Measurements from ENCODE around the gene ITPK1. TPM values are rescaled to one million over a fixed set of nuclear protein-coding genes. Genes with fewer than 3 reads are reported as not detected.

Gene ITPK1
- total and polyA plus RNA-seq, 2 donors (not counting 3 experiments of a cell fraction or from before 2014, with no cell fraction given) = 39.6 to 51.8 TPM

GRCh38 chr14:92958373-92959188 is 157.1 kb downstream of the ITPK1 start:
- DNase-seq (ENCODE audit: low read depth, low spot score) = no peak
- H3K4me2 ChIP-seq (ENCODE audit: insufficient read depth, low read length) = no peak overlapping the region
- H3K9me3 ChIP-seq (replicated peaks; ENCODE audit: control insufficient read depth, insufficient read depth, low read length) = no peaks in the 10 kb centered on the region
- H2AFZ ChIP-seq (ENCODE audit: low read depth, low read length) = no peak overlapping the region
- no peaks in the 10 kb centered on the region for H4K20me1 ChIP-seq (replicated peaks; ENCODE audit: control insufficient read depth, extremely low read depth, insufficient read depth, low read length)
- dilution Hi-C loops (cut with MboI; ENCODE audit: extremely low pct_ligation_motif_present, low sequenced_read_pairs) = loop anchor here (25.0 kb wide), 1 partner anchor 179 kb away; no protein-coding TSS in a partner anchor
- H3K27me3 ChIP-seq (ENCODE audit: control insufficient read depth in 2 of 2, insufficient read depth in 2 of 2, low read length in 2 of 2) = no peaks in the 10 kb centered on the region
- intact Hi-C loops (cut with micrococcal nuclease) = no loop called here
- H3K27ac ChIP-seq (ENCODE audit: insufficient read depth, low read depth, low read length) = no peak overlapping the region
- FAIRE-seq = no peak
- H3K36me3 ChIP-seq (ENCODE audit: control insufficient read depth in 2 of 2, extremely low read depth in 1 of 2, insufficient read depth in 2 of 2, low read length in 2 of 2) = peaks cover 0 to 2% of the 10 kb centered on the region in 2 experiments
- no peaks in the 10 kb centered on the region for H3K79me2 ChIP-seq (ENCODE audit: control insufficient read depth, insufficient read depth, low read length)
- no peak for TF ChIP-seq POLR2A (IDR thresholded peaks at IDR 0.05; ENCODE audit: low read depth, low read length)
- no peak for TF ChIP-seq POLR2AphosphoS5 (IDR thresholded peaks at IDR 0.05; ENCODE audit: insufficient read depth, low read depth, low read length)
- no peak for TF ChIP-seq MAX (IDR thresholded peaks at IDR 0.05; ENCODE audit: insufficient read depth, insufficient read length)
- TF ChIP-seq MYC (IDR thresholded peaks at IDR 0.05; ENCODE audit: low read depth, low read length) = no peak
- TF ChIP-seq JUN (IDR thresholded peaks at IDR 0.05; ENCODE audit: borderline replicate concordance, insufficient read depth, insufficient read length, low read depth) = no peak
- TF ChIP-seq EZH2 (IDR thresholded peaks at IDR 0.05; ENCODE audit: borderline replicate concordance, low read depth, low read length, severe bottlenecking) = no peak
- TF ChIP-seq CTCF (IDR thresholded peaks at IDR 0.05; ENCODE audit: extremely low read depth in 1 of 2, insufficient read depth in 1 of 2, low read depth in 1 of 2, low read length in 2 of 2) = no peak
- TF ChIP-seq FOS (IDR thresholded peaks at IDR 0.05; ENCODE audit: borderline replicate concordance, insufficient read depth, low read length) = no peak
- no peak for TF ChIP-seq GATA2 (IDR thresholded peaks at IDR 0.05; ENCODE audit: insufficient read depth, insufficient read length, low read depth, low read length)
- peaks cover 8% of the 10 kb centered on the region for H3K4me1 ChIP-seq (ENCODE audit: control insufficient read depth, extremely low read depth, insufficient read depth, low read length)
- BruUV-seq (replicated peaks) = no TSS peak
- H3K4me3 ChIP-seq (replicated peaks in 1 of 3; ENCODE audit: insufficient read depth in 1 of 3, low read depth in 1 of 3, low read length in 3 of 3) = no peak overlapping the region
- ChIA-PET CTCF (interaction anchor here (1.4 kb wide), 1 partner anchor 155 kb away, joined by 7 read pairs; no protein-coding TSS in a partner anchor), POLR2A (no interaction called here)
- H3K9me1 ChIP-seq (replicated peaks; ENCODE audit: control insufficient read depth, extremely low read depth, insufficient read depth, low read length) = no peaks in the 10 kb centered on the region
- no peak overlapping the region for H3K9ac ChIP-seq (replicated peaks; ENCODE audit: extremely low read depth, insufficient read depth, low read length)
